Panc1 (cell line): ENCODE measurements around the gene ALOX5. TPM values are rescaled to one million over a fixed set of nuclear protein-coding genes. Genes with fewer than 3 reads are reported as not detected.

Experiments used
- ATAC-seq: fragments of 200-7000 bp; cut with Tn5 transposase; 2 replicates; pipeline ENCODE4 v1.9.1; 2020; ENCODE audit warnings: mild to moderate bottlenecking, moderate library complexity
- BruUV-seq: library from RNA; stranded (reverse); fragments of 400-500 nt; replicated peaks from 2 replicates; lab custom pipeline; 2021; lab: Mats Ljungman, UMichigan
- CTCF ChIA-PET: fragments of 300-600 bp; sonication (Branson Sonifier 250); formaldehyde crosslinking; loops from one replicate; lab custom pipeline; 2022; ENCODE audit warnings: antibody characterized with exemption; lab: Charles Lee
- POLR2A ChIA-PET: fragments of 300-600 bp; sonication (Branson Sonifier 250); formaldehyde crosslinking; loops from one replicate; lab custom pipeline; 2022; ENCODE audit warnings: antibody characterized with exemption; lab: Charles Lee
- DNase-seq: peaks from one replicate; pipeline ENCODE4 v3.0.0-alpha.2; 2010; ENCODE audit warnings: low read depth, low spot score
- H3K27ac ChIP-seq: 2 replicates; pipeline ENCODE4 v1.5.1; 2011; ENCODE audit warnings: mild to moderate bottlenecking, low read length, inconsistent platforms
- H3K27me3 ChIP-seq: fragments of 200-500 bp; sonication (Bioruptor generic); 2 replicates; pipeline ENCODE4 v1.6.0; 2014; ENCODE audit warnings: low read length, inconsistent platforms; ENCODE audit not compliant: control insufficient read depth, insufficient read depth
- H3K36me3 ChIP-seq: fragments of 200-500 bp; sonication (Bioruptor generic); 2 replicates; pipeline ENCODE4 v1.5.1; 2014; ENCODE audit warnings: inconsistent platforms, mild to moderate bottlenecking, low read length, moderate library complexity; ENCODE audit not compliant: control insufficient read depth, insufficient read depth
- H3K4me1 ChIP-seq: 2 replicates; pipeline ENCODE4 v1.5.1; 2011; ENCODE audit warnings: inconsistent platforms, mild to moderate bottlenecking, low read length, moderate library complexity; ENCODE audit not compliant: control insufficient read depth, insufficient read depth
- H3K4me3 ChIP-seq, 2 experiments: 2 replicates each; pipeline ENCODE4 v1.5.1; 2011 to 2012; ENCODE audit warnings: low read depth in 2 of 2, low read length in 2 of 2, mild to moderate bottlenecking in 2 of 2, inconsistent platforms in 1 of 2, moderate library complexity in 1 of 2
- H3K9me3 ChIP-seq: fragments of 200-500 bp; sonication (Bioruptor generic); 2 replicates; pipeline ENCODE4 v1.5.1; 2014; ENCODE audit warnings: low read depth, mild to moderate bottlenecking, inconsistent platforms, low read length, moderate library complexity; ENCODE audit not compliant: control insufficient read depth, insufficient read depth
- CTCF ChIP-seq: fragments of 450-650 bp; IDR thresholded peaks from 2 replicates; pipeline ENCODE4 v1.5.1; 2017; ENCODE audit warnings: mild to moderate bottlenecking
- POLR2AphosphoS5 ChIP-seq: IDR thresholded peaks from 2 replicates; pipeline ENCODE4 v1.6.1; 2012; ENCODE audit warnings: mild to moderate bottlenecking, low read depth, low read length, moderate library complexity
- SIN3A ChIP-seq: IDR thresholded peaks from 2 replicates; pipeline ENCODE4 v1.6.1; 2012; ENCODE audit warnings: low read depth, mild to moderate bottlenecking, low read length, moderate library complexity, borderline replicate concordance; ENCODE audit not compliant: insufficient read depth
- TCF7L2 ChIP-seq: IDR thresholded peaks from 2 replicates; pipeline ENCODE4 v1.6.1; 2011; ENCODE audit warnings: mild to moderate bottlenecking, low read depth, low read length, inconsistent platforms
- in situ Hi-C: cut with HindIII; loops from 2 replicates; pipeline ENCODE4 v1.10.0; 2016; ENCODE audit warnings: low sequenced_read_pairs, low pct_unique_long_range_greater_than_20kb
- intact Hi-C: fragments of 100-400 bp; cut with micrococcal nuclease; formaldehyde crosslinking; loops from one replicate; pipeline ENCODE4 v1.10.0; 2022; ENCODE audit not compliant: unreplicated experiment
- total RNA-seq: library from RNA; stranded (reverse); gene quantifications from one replicate; pipeline ENCODE4 v1.2.1, GENCODE V29; 2021; ENCODE audit not compliant: unreplicated experiment
- TF ChIP-seq, protein P1 (sequence below), 2 experiments: IDR thresholded peaks; 2 replicates each; pipeline ENCODE4 v1.6.1; 2011 to 2012; ENCODE audit warnings: low read depth in 2 of 2, control low read depth in 1 of 2, low read length in 1 of 2, mild to moderate bottlenecking in 1 of 2, moderate library complexity in 1 of 2; ENCODE audit not compliant: insufficient read depth in 1 of 2

ALOX5 gene
- total RNA-seq, 1 experiment from 2014 or later = 0.82 TPM

DNA sequence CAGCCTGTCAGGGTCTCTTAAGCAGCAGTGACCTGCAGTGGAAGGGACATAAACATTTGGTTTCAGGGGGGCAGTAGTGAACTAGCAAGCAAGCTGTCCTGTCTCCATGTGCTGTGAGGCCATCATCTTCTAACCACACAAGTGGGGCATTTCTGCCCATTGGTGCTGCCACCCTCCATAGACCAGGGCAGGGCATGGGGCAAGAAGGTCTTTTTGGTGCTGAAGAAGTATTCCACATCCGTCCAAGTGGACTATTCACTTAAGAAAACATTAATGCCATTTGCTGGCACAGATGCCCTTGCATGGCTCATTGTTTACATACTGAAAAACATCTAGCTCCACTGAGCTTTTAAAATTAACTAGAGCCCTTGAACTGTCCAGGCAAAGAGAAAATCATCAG is 35.8 kb downstream of the ALOX5 start:
- Histone ChIP-seq H3K4me1 (peaks cover 3% of the 10 kb centered on the region; the same call in 1 of the 2 replicates), H3K9me3 (no peaks in the 10 kb centered on the region), H3K27me3 (peaks cover 42% of the 10 kb centered on the region), H3K27ac (no peak overlapping the region), H3K4me3 (no peak overlapping the region), H3K36me3 (no peaks in the 10 kb centered on the region)
- intact Hi-C loops (loop anchor here (10.0 kb wide), 1 partner anchor 55 kb away; no protein-coding TSS in a partner anchor), in situ Hi-C loops (no loop called here)
- no TSS peak for BruUV-seq
- DNase-seq (no peak), ATAC-seq (no peak)
- TF ChIP-seq SIN3A (no peak), CTCF (no peak), POLR2AphosphoS5 (no peak), TCF7L2 (no peak)
- TF ChIP-seq, protein P1, sequence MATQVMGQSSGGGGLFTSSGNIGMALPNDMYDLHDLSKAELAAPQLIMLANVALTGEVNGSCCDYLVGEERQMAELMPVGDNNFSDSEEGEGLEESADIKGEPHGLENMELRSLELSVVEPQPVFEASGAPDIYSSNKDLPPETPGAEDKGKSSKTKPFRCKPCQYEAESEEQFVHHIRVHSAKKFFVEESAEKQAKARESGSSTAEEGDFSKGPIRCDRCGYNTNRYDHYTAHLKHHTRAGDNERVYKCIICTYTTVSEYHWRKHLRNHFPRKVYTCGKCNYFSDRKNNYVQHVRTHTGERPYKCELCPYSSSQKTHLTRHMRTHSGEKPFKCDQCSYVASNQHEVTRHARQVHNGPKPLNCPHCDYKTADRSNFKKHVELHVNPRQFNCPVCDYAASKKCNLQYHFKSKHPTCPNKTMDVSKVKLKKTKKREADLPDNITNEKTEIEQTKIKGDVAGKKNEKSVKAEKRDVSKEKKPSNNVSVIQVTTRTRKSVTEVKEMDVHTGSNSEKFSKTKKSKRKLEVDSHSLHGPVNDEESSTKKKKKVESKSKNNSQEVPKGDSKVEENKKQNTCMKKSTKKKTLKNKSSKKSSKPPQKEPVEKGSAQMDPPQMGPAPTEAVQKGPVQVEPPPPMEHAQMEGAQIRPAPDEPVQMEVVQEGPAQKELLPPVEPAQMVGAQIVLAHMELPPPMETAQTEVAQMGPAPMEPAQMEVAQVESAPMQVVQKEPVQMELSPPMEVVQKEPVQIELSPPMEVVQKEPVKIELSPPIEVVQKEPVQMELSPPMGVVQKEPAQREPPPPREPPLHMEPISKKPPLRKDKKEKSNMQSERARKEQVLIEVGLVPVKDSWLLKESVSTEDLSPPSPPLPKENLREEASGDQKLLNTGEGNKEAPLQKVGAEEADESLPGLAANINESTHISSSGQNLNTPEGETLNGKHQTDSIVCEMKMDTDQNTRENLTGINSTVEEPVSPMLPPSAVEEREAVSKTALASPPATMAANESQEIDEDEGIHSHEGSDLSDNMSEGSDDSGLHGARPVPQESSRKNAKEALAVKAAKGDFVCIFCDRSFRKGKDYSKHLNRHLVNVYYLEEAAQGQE (IDR thresholded peaks at IDR 0.05; ENCODE audit: insufficient read depth in 1 of 2, low read depth in 2 of 2, low read length in 1 of 2) = no peak
- POLR2A ChIA-PET = no interaction called here
- CTCF ChIA-PET = no interaction called here

DNA sequence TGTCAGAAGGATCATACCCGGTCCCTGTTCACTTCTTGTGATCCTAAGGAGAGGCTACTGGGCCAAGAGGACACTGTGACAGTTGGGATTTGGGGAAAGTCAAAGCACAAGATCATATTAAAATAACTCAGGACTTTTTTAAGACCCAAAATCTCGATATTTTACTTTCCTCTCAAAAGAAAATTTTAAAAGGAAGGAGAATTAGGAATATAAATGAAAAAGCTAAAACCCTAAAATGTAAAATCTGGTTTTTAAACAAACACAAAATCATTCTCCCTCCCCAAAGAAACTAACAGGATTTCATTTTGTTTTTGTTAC is 36.4 kb downstream of the ALOX5 start:
- H3K27me3 ChIP-seq = peaks cover 38% of the 10 kb centered on the region
- intact Hi-C loops (loop anchor here (10.0 kb wide), 1 partner anchor 56 kb away; no protein-coding TSS in a partner anchor), in situ Hi-C loops (no loop called here)
- H3K36me3 ChIP-seq = no peaks in the 10 kb centered on the region
- no peak overlapping the region for H3K27ac ChIP-seq
- no peak for TF ChIP-seq SIN3A
- no peak for TF ChIP-seq POLR2AphosphoS5
- no peak for TF ChIP-seq CTCF
- TF ChIP-seq TCF7L2 = no peak
- TF ChIP-seq, protein P1 (IDR thresholded peaks at IDR 0.05; ENCODE audit: insufficient read depth in 1 of 2, low read depth in 2 of 2, low read length in 1 of 2) = no peak
- no peaks in the 10 kb centered on the region for H3K9me3 ChIP-seq
- H3K4me3 ChIP-seq = no peak overlapping the region
- no peak for DNase-seq
- H3K4me1 ChIP-seq = no peaks in the 10 kb centered on the region
- CTCF ChIA-PET = no interaction called here
- ATAC-seq = no peak
- no TSS peak for BruUV-seq
- POLR2A ChIA-PET = no interaction called here
